OCI-LY7 (cell line): ENCODE data around the gene ATXN1. TPM values are rescaled to one million over a fixed set of nuclear protein-coding genes. Genes with fewer than 3 reads are reported as not detected.

Source experiments
- BruUV-seq: library from RNA; stranded (reverse); fragments of 400-500 nt; replicated peaks from 2 replicates; lab custom pipeline; 2021; lab: Mats Ljungman, UMichigan
- CTCF ChIA-PET: fragments of 300-600 bp; sonication (Branson Sonifier 250); formaldehyde crosslinking; loops from one replicate; lab custom pipeline; 2022; ENCODE audit warnings: antibody characterized with exemption; ENCODE audit not compliant: unreplicated experiment; lab: Charles Lee
- POLR2A ChIA-PET: fragments of 300-600 bp; sonication (Branson Sonifier 250); formaldehyde crosslinking; loops from one replicate; lab custom pipeline; 2022; ENCODE audit warnings: antibody characterized with exemption; lab: Charles Lee
- DNase-seq: peaks from one replicate; pipeline ENCODE4 v3.0.0-alpha.2; 2015; ENCODE audit warnings: low spot score
- H2AFZ ChIP-seq: fragments of 200-600 bp; sonication (generic), shearing (Covaris generic); 2 replicates; pipeline ENCODE4 v1.6.1; 2014; ENCODE audit warnings: mild to moderate bottlenecking, antibody characterized with exemption, low read length, moderate library complexity
- H3K27ac ChIP-seq: fragments of 200-600 bp; sonication (generic); 2 replicates; pipeline ENCODE4 v1.5.1; 2014; ENCODE audit warnings: mixed run types, low read depth, mild to moderate bottlenecking, moderate library complexity, low read length, inconsistent platforms; ENCODE audit not compliant: poor library complexity, severe bottlenecking
- H3K36me3 ChIP-seq: fragments of 200-600 bp; sonication (generic); 2 replicates; pipeline ENCODE4 v1.6.1; 2014; ENCODE audit warnings: mild to moderate bottlenecking, antibody characterized with exemption, low read length, moderate library complexity, mixed read lengths; ENCODE audit not compliant: insufficient read depth
- H3K4me1 ChIP-seq: fragments of 200-600 bp; sonication (generic); 2 replicates; pipeline ENCODE4 v1.5.1; 2014; ENCODE audit warnings: mild to moderate bottlenecking, low read length; ENCODE audit not compliant: insufficient read depth, poor library complexity, severe bottlenecking
- H3K4me2 ChIP-seq: fragments of 200-600 bp; sonication (generic); 2 replicates; pipeline ENCODE4 v1.6.1; 2014; ENCODE audit warnings: mild to moderate bottlenecking, low read length
- H3K4me3 ChIP-seq: fragments of 200-600 bp; sonication (generic); 2 replicates; pipeline ENCODE4 v1.5.1; 2014; ENCODE audit warnings: mild to moderate bottlenecking, low read depth, low read length; ENCODE audit not compliant: poor library complexity, severe bottlenecking
- H3K79me2 ChIP-seq: fragments of 200-600 bp; sonication (generic); 2 replicates; pipeline ENCODE4 v1.6.1; 2016; ENCODE audit warnings: low read depth, mild to moderate bottlenecking, low read length, moderate library complexity, mixed read lengths; ENCODE audit not compliant: insufficient read depth
- H3K9me2 ChIP-seq: fragments of 200-600 bp; sonication (generic); 2 replicates; pipeline ENCODE4 v1.6.1; 2016; ENCODE audit warnings: mild to moderate bottlenecking, low read length, mixed read lengths; ENCODE audit not compliant: insufficient read depth
- H3K9me3 ChIP-seq: fragments of 200-600 bp; sonication (generic); 2 replicates; pipeline ENCODE4 v1.6.1; 2014; ENCODE audit warnings: mild to moderate bottlenecking, mixed run types, low read length, mixed read lengths
- H4K20me1 ChIP-seq: fragments of 200-600 bp; sonication (generic); 2 replicates; pipeline ENCODE4 v1.6.1; 2014; ENCODE audit warnings: mild to moderate bottlenecking, antibody characterized with exemption, low read length, moderate library complexity, mixed read lengths; ENCODE audit not compliant: insufficient read depth
- CTCF ChIP-seq: fragments of 200-600 bp; sonication (generic); conservative IDR thresholded peaks from 2 replicates; pipeline ENCODE4 v1.5.1; 2014; ENCODE audit warnings: mild to moderate bottlenecking, antibody characterized with exemption, low read length, moderate library complexity, mixed read lengths
- EZH2phosphoT487 ChIP-seq: fragments of 200-600 bp; sonication (generic); IDR thresholded peaks from 2 replicates; pipeline ENCODE4 v1.6.1; 2018; ENCODE audit warnings: low read depth, borderline replicate concordance, mild to moderate bottlenecking, mixed run types, antibody characterized with exemption, low read length, moderate library complexity, mixed read lengths
- intact Hi-C: fragments of 100-400 bp; cut with micrococcal nuclease; formaldehyde crosslinking; loops from one replicate; pipeline ENCODE4 v1.10.0; 2022; ENCODE audit not compliant: unreplicated experiment
- total RNA-seq, 2 experiments: library from RNA; depleted of rRNA in 1 of 2; stranded (reverse); fragments of >200 nt in 1 of 2; shearing (Covaris generic) in 1 of 2; gene quantifications; 2 replicates each; pipeline ENCODE4 v1.2.3, GENCODE V29; 2014 to 2022

The ATXN1 gene
- total RNA-seq, 2 experiments from 2014 or later: not detected

- no peaks in the 10 kb centered on the region for H4K20me1 ChIP-seq
These were observed 478.9 kb downstream of the ATXN1 start for GRCh38 chr6:16282370-16282769.

GRCh38 chr6:16279243-16279642, 482.0 kb downstream of the ATXN1 start:
- no peaks in the 10 kb centered on the region for H3K36me3 ChIP-seq
- ChIA-PET CTCF (no interaction called here), POLR2A (interaction anchor here (1.2 kb wide), 1 partner anchor 22 kb away, joined by 3 read pairs; no protein-coding TSS in a partner anchor)
- H3K9me2 ChIP-seq: no peaks in the 10 kb centered on the region
- no peaks in the 10 kb centered on the region for H3K4me1 ChIP-seq
- H3K79me2 ChIP-seq: no peaks in the 10 kb centered on the region
- H3K4me3 ChIP-seq: no peak overlapping the region
- no peaks in the 10 kb centered on the region for H3K9me3 ChIP-seq
- no peak for DNase-seq
- H2AFZ ChIP-seq: no peak overlapping the region
- H3K4me2 ChIP-seq: no peak overlapping the region
- BruUV-seq: no TSS peak
- no peaks in the 10 kb centered on the region for H4K20me1 ChIP-seq
- no peak for TF ChIP-seq CTCF
- no peak for TF ChIP-seq EZH2phosphoT487
- intact Hi-C loops: no loop called here
- H3K27ac ChIP-seq: no peak overlapping the region

More at GRCh38 chr6:16282370-16282769, 478.9 kb downstream of the ATXN1 start:
- H3K4me2 ChIP-seq: no peak overlapping the region
- H3K9me3 ChIP-seq: no peaks in the 10 kb centered on the region
- intact Hi-C loops: no loop called here
- no peak for TF ChIP-seq EZH2phosphoT487
- no peak for TF ChIP-seq CTCF
- no peak overlapping the region for H2AFZ ChIP-seq
- H3K36me3 ChIP-seq: no peaks in the 10 kb centered on the region
- no peaks in the 10 kb centered on the region for H3K4me1 ChIP-seq
- ChIA-PET CTCF (no interaction called here), POLR2A (no interaction called here)
- H3K9me2 ChIP-seq: no peaks in the 10 kb centered on the region
- DNase-seq: no peak
- H3K4me3 ChIP-seq: no peak overlapping the region
- BruUV-seq: no TSS peak
- H3K27ac ChIP-seq: no peak overlapping the region
- no peaks in the 10 kb centered on the region for H3K79me2 ChIP-seq

GRCh38 chr6:16278750-16279149, 482.5 kb downstream of the ATXN1 start:
- POLR2A ChIA-PET: interaction anchor here (1.2 kb wide), 1 partner anchor 22 kb away, joined by 3 read pairs; no protein-coding TSS in a partner anchor
- Histone ChIP-seq H2AFZ (no peak overlapping the region), H3K4me1 (no peaks in the 10 kb centered on the region), H3K4me3 (no peak overlapping the region), H3K36me3 (no peaks in the 10 kb centered on the region), H3K27ac (no peak overlapping the region), H3K9me2 (no peaks in the 10 kb centered on the region), H4K20me1 (no peaks in the 10 kb centered on the region), H3K4me2 (no peak overlapping the region), H3K79me2 (no peaks in the 10 kb centered on the region), H3K9me3 (no peaks in the 10 kb centered on the region)
- intact Hi-C loops: no loop called here
- DNase-seq: no peak
- TF ChIP-seq EZH2phosphoT487 (no peak), CTCF (no peak)
- CTCF ChIA-PET: no interaction called here
- BruUV-seq: no TSS peak
